HG03457 (cell line): Measurements from ENCODE around the gene SLC5A9.
"Not testable (repeated sequence)": the region's sequence is repeated elsewhere in the genome, so short reads cannot be mapped to it uniquely, and the experiment has no call there.

ENCODE experiments used
- ATAC-seq: cut with Tn5 transposase; IDR thresholded peaks from one replicate; pipeline ENCODE4 v1.9.1; 2021; ENCODE audit warnings: moderate number of reproducible peaks; ENCODE audit not compliant: unreplicated experiment

The SLC5A9 gene

GRCh38 chr1:48236716-48237470, 14.4 kb downstream of the SLC5A9 start:
- ATAC-seq = no peak

- no peak for ATAC-seq
Measured at GRCh38 chr1:48242141-48242736, 19.7 kb downstream of the SLC5A9 start.

- ATAC-seq = no peak
Measured at GRCh38 chr1:48245106-48245505, 22.6 kb downstream of the SLC5A9 start.

GRCh38 chr1:48246727-48247126, 24.2 kb downstream of the SLC5A9 start:
- no peak for ATAC-seq

- ATAC-seq = no peak
Measured at GRCh38 chr1:48248356-48248755, 25.8 kb downstream of the SLC5A9 start.

- ATAC-seq = no peak
Measured at GRCh38 chr1:48249868-48250267, 27.4 kb downstream of the SLC5A9 start.

- ATAC-seq = no peak
Measured at GRCh38 chr1:48250572-48250971, 28.1 kb downstream of the SLC5A9 start.

GRCh38 chr1:48251323-48251722, 28.8 kb downstream of the SLC5A9 start:
- no peak for ATAC-seq

GRCh38 chr1:48251821-48252220, 29.3 kb downstream of the SLC5A9 start:
- no peak for ATAC-seq

- no peak for ATAC-seq
Measured at GRCh38 chr1:48254254-48254653, 31.7 kb downstream of the SLC5A9 start.

- ATAC-seq = no peak
Measured at GRCh38 chr1:48258106-48258505, 35.6 kb downstream of the SLC5A9 start.

GRCh38 chr1:48261881-48262400, 39.4 kb downstream of the SLC5A9 start:
- no peak for ATAC-seq

- no peak for ATAC-seq
Measured at GRCh38 chr1:48263041-48263440, 40.5 kb downstream of the SLC5A9 start.

GRCh38 chr1:48266576-48266975, 44.1 kb downstream of the SLC5A9 start:
- ATAC-seq = no peak

- not testable (repeated sequence) for ATAC-seq
Measured at GRCh38 chr1:48277437-48277836, 54.9 kb downstream of the SLC5A9 start.

- ATAC-seq = not testable (repeated sequence)
Measured at GRCh38 chr1:48282329-48282728, 59.8 kb downstream of the SLC5A9 start.

GRCh38 chr1:48284696-48285420, 62.3 kb downstream of the SLC5A9 start:
- ATAC-seq = not testable (repeated sequence)

- ATAC-seq = no peak
Measured at GRCh38 chr1:48285525-48285924, 63.0 kb downstream of the SLC5A9 start.

- ATAC-seq = no peak
Measured at GRCh38 chr1:48291421-48291820, 68.9 kb downstream of the SLC5A9 start.

GRCh38 chr1:48292706-48293105, 70.2 kb downstream of the SLC5A9 start:
- no peak for ATAC-seq

GRCh38 chr1:48294094-48294493, 71.6 kb downstream of the SLC5A9 start:
- ATAC-seq = not testable (repeated sequence)

GRCh38 chr1:48294656-48295055, 72.1 kb downstream of the SLC5A9 start:
- ATAC-seq = no peak
